NCI-H1417 treated with DMSO at 0.1 percent for 48 hours (cell line): ENCODE measurements around the gene RMND5A.
"Not testable (repeated sequence)": the region's sequence is repeated elsewhere in the genome, so short reads cannot be mapped to it uniquely, and the experiment has no call there.

Experiments
- DNase-seq: peaks from one replicate; lab custom pipeline; 2025; lab: John Stamatoyannopoulos, UW

Gene RMND5A

GRCh38 chr2:86719637-86720539 lies at the start of gene RMND5A:
Gene RMND5A (plus strand): TSS chr2:86720291. CDS start chr2:86720668, 377 bp downstream.
- DNase-seq: not testable (repeated sequence)

- no peak for DNase-seq
Measured at GRCh38 chr2:86671337-86671981, 48.6 kb upstream of the RMND5A start.

GRCh38 chr2:86672027-86672545 lies 48.0 kb upstream of the RMND5A start:
- no peak for DNase-seq

GRCh38 chr2:86673011-86673410 lies 47.1 kb upstream of the RMND5A start:
- DNase-seq: no peak

- DNase-seq: no peak
Measured at GRCh38 chr2:86673986-86674670, 46.0 kb upstream of the RMND5A start.

GRCh38 chr2:86675104-86675503 lies 45.0 kb upstream of the RMND5A start:
- DNase-seq: no peak

- no peak for DNase-seq
Measured at GRCh38 chr2:86675511-86676015, 44.5 kb upstream of the RMND5A start.

GRCh38 chr2:86677816-86678215 lies 42.3 kb upstream of the RMND5A start:
- no peak for DNase-seq

GRCh38 chr2:86679036-86679435 lies 41.1 kb upstream of the RMND5A start:
- no peak for DNase-seq

GRCh38 chr2:86685351-86685750 lies 34.7 kb upstream of the RMND5A start:
- DNase-seq: no peak

- no peak for DNase-seq
Measured at GRCh38 chr2:86686460-86686859, 33.6 kb upstream of the RMND5A start.

- DNase-seq: no peak
Measured at GRCh38 chr2:86686905-86687304, 33.2 kb upstream of the RMND5A start.

- no peak for DNase-seq
Measured at GRCh38 chr2:86695053-86695691, 24.9 kb upstream of the RMND5A start.

GRCh38 chr2:86697551-86698104 lies 22.5 kb upstream of the RMND5A start:
- DNase-seq: no peak

GRCh38 chr2:86700690-86701089 lies 19.4 kb upstream of the RMND5A start:
- no peak for DNase-seq

- no peak for DNase-seq
Measured at GRCh38 chr2:86703704-86704361, 16.3 kb upstream of the RMND5A start.

GRCh38 chr2:86704459-86704971 lies 15.6 kb upstream of the RMND5A start:
- DNase-seq: no peak

- DNase-seq: no peak
Measured at GRCh38 chr2:86706220-86706619, 13.9 kb upstream of the RMND5A start.

GRCh38 chr2:86706935-86707334 lies 13.2 kb upstream of the RMND5A start:
- DNase-seq: no peak

GRCh38 chr2:86708126-86708525 lies 12.0 kb upstream of the RMND5A start:
- not testable (repeated sequence) for DNase-seq
